OCI-LY7 (cell line): ENCODE results near the gene TMEM219. TPM values are rescaled to one million over a fixed set of nuclear protein-coding genes. Genes with fewer than 3 reads are reported as not detected.
A peak's percentile ranks its signal among the peaks of the same experiment; 100 is the strongest.

Experiments
- BruUV-seq: library from RNA; stranded (reverse); fragments of 400-500 nt; replicated peaks from 2 replicates; lab custom pipeline; 2021; lab: Mats Ljungman, UMichigan
- CTCF ChIA-PET: fragments of 300-600 bp; sonication (Branson Sonifier 250); formaldehyde crosslinking; loops from one replicate; lab custom pipeline; 2022; ENCODE audit warnings: antibody characterized with exemption; ENCODE audit not compliant: unreplicated experiment; lab: Charles Lee
- POLR2A ChIA-PET: fragments of 300-600 bp; sonication (Branson Sonifier 250); formaldehyde crosslinking; loops from one replicate; lab custom pipeline; 2022; ENCODE audit warnings: antibody characterized with exemption; lab: Charles Lee
- DNase-seq: peaks from one replicate; pipeline ENCODE4 v3.0.0-alpha.2; 2015; ENCODE audit warnings: low spot score
- H2AFZ ChIP-seq: fragments of 200-600 bp; sonication (generic), shearing (Covaris generic); 2 replicates; pipeline ENCODE4 v1.6.1; 2014; ENCODE audit warnings: mild to moderate bottlenecking, antibody characterized with exemption, low read length, moderate library complexity
- H3K27ac ChIP-seq: fragments of 200-600 bp; sonication (generic); 2 replicates; pipeline ENCODE4 v1.5.1; 2014; ENCODE audit warnings: mixed run types, low read depth, mild to moderate bottlenecking, moderate library complexity, low read length, inconsistent platforms; ENCODE audit not compliant: poor library complexity, severe bottlenecking
- H3K36me3 ChIP-seq: fragments of 200-600 bp; sonication (generic); 2 replicates; pipeline ENCODE4 v1.6.1; 2014; ENCODE audit warnings: mild to moderate bottlenecking, antibody characterized with exemption, low read length, moderate library complexity, mixed read lengths; ENCODE audit not compliant: insufficient read depth
- H3K4me1 ChIP-seq: fragments of 200-600 bp; sonication (generic); 2 replicates; pipeline ENCODE4 v1.5.1; 2014; ENCODE audit warnings: mild to moderate bottlenecking, low read length; ENCODE audit not compliant: insufficient read depth, poor library complexity, severe bottlenecking
- H3K4me2 ChIP-seq: fragments of 200-600 bp; sonication (generic); 2 replicates; pipeline ENCODE4 v1.6.1; 2014; ENCODE audit warnings: mild to moderate bottlenecking, low read length
- H3K4me3 ChIP-seq: fragments of 200-600 bp; sonication (generic); 2 replicates; pipeline ENCODE4 v1.5.1; 2014; ENCODE audit warnings: mild to moderate bottlenecking, low read depth, low read length; ENCODE audit not compliant: poor library complexity, severe bottlenecking
- H3K79me2 ChIP-seq: fragments of 200-600 bp; sonication (generic); 2 replicates; pipeline ENCODE4 v1.6.1; 2016; ENCODE audit warnings: low read depth, mild to moderate bottlenecking, low read length, moderate library complexity, mixed read lengths; ENCODE audit not compliant: insufficient read depth
- H3K9me2 ChIP-seq: fragments of 200-600 bp; sonication (generic); 2 replicates; pipeline ENCODE4 v1.6.1; 2016; ENCODE audit warnings: mild to moderate bottlenecking, low read length, mixed read lengths; ENCODE audit not compliant: insufficient read depth
- H3K9me3 ChIP-seq: fragments of 200-600 bp; sonication (generic); 2 replicates; pipeline ENCODE4 v1.6.1; 2014; ENCODE audit warnings: mild to moderate bottlenecking, mixed run types, low read length, mixed read lengths
- H4K20me1 ChIP-seq: fragments of 200-600 bp; sonication (generic); 2 replicates; pipeline ENCODE4 v1.6.1; 2014; ENCODE audit warnings: mild to moderate bottlenecking, antibody characterized with exemption, low read length, moderate library complexity, mixed read lengths; ENCODE audit not compliant: insufficient read depth
- EZH2phosphoT487 ChIP-seq: fragments of 200-600 bp; sonication (generic); IDR thresholded peaks from 2 replicates; pipeline ENCODE4 v1.6.1; 2018; ENCODE audit warnings: low read depth, borderline replicate concordance, mild to moderate bottlenecking, mixed run types, antibody characterized with exemption, low read length, moderate library complexity, mixed read lengths
- intact Hi-C: fragments of 100-400 bp; cut with micrococcal nuclease; formaldehyde crosslinking; loops from one replicate; pipeline ENCODE4 v1.10.0; 2022; ENCODE audit not compliant: unreplicated experiment
- total RNA-seq, 2 experiments: library from RNA; depleted of rRNA in 1 of 2; stranded (reverse); fragments of >200 nt in 1 of 2; shearing (Covaris generic) in 1 of 2; gene quantifications; 2 replicates each; pipeline ENCODE4 v1.2.3, GENCODE V29; 2014 to 2022
- TF ChIP-seq, protein P1 (sequence below): fragments of 200-600 bp; sonication (generic); conservative IDR thresholded peaks from 2 replicates; pipeline ENCODE4 v1.5.1; 2014; ENCODE audit warnings: mild to moderate bottlenecking, antibody characterized with exemption, low read length, moderate library complexity, mixed read lengths

The TMEM219 gene
- total RNA-seq, 2 experiments from 2014 or later, result 82.9 to 94.1 TPM

DNA sequence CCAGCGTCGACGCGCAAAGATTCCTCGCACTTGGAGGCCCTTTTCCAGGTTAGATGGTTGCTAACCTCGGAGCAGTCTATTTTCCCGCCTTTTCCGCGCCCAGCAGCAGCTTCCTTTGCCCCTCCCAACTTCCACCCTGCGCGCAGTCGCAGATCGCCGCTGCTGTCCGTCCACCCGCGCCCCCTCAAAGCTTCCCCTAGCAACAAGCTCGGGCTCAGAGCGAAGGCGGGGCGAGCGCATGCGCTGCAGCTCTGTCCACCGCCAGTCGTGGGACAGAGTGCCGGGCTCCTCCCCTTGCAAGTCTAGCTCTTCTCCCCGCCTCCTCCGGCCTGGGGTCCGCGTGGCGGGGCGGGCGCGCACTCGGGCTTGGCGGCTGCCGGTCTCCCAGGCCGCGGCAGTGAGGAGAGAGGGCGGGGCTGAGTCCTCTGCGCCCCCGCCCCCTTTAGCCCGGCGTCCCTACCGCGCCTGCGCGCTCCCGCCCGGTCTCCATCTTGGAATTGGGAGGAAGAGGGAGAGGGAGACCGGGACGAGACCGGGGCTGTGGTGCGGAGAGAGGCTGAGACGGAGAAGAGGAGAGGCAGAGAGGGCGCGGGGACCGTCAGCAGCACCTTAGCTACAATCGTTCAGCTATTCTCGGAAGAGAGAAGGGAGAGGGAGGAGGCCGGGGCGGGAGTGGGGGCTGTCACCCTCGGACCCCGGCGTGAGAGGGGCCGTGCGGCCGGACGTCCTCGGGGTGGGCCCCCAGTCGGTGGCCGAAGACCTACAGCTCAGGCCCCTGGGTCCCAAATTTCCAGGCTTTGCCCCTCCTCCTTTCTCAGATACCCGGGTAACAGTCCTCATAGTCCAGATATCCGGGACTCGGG lies 11.7 kb downstream of the TMEM219 start, which contains the start of gene TAOK2:
Gene TAOK2, plus strand, starts transcription at position 485 of the 863 bp plus-strand sequence. CDS start 3,905 bp downstream, outside the sequence.
- Histone ChIP-seq H3K79me2 (peaks cover 34% of the 10 kb centered on the region), H3K4me3 (peak within 1 kb of the TSS; percentile 99), H4K20me1 (0 out of 2 replicates have a peak, but pooled peaks cover 12% of the 10 kb centered on the region), H3K27ac (peak within 1 kb of the TSS; percentile 69), H3K9me3 (no peaks in the 10 kb centered on the region), H3K9me2 (no peaks in the 10 kb centered on the region), H3K4me1 (peaks cover 34% of the 10 kb centered on the region), H2AFZ (peak within 1 kb of the TSS; percentile 75; the same call in 1 of the 2 replicates), H3K36me3 (peaks cover 41% of the 10 kb centered on the region), H3K4me2 (peak within 1 kb of the TSS; percentile 100)
- DNase-seq, result peak; percentile 99
- intact Hi-C loops, result loop anchor here (1.0 to 5.0 kb wide), 3 partner anchors 23 to 156 kb away; partner anchors contain the start of genes INO80E, KCTD13 and PAGR1
- ChIA-PET CTCF (interaction anchor here (0.5 to 1.1 kb wide), 7 partner anchors 11 to 273 kb away, joined by 3 to 6 read pairs (median 3); no protein-coding TSS in a partner anchor), POLR2A (interaction anchor here (0.5 to 3.8 kb wide), 22 partner anchors 8 to 210 kb away, joined by 3 to 56 read pairs (median 3); partner anchors contain the start of genes ALDOA, CORO1A, HIRIP3 and KCTD13)
- TF ChIP-seq EZH2phosphoT487, result no peak
- TF ChIP-seq, protein P1, sequence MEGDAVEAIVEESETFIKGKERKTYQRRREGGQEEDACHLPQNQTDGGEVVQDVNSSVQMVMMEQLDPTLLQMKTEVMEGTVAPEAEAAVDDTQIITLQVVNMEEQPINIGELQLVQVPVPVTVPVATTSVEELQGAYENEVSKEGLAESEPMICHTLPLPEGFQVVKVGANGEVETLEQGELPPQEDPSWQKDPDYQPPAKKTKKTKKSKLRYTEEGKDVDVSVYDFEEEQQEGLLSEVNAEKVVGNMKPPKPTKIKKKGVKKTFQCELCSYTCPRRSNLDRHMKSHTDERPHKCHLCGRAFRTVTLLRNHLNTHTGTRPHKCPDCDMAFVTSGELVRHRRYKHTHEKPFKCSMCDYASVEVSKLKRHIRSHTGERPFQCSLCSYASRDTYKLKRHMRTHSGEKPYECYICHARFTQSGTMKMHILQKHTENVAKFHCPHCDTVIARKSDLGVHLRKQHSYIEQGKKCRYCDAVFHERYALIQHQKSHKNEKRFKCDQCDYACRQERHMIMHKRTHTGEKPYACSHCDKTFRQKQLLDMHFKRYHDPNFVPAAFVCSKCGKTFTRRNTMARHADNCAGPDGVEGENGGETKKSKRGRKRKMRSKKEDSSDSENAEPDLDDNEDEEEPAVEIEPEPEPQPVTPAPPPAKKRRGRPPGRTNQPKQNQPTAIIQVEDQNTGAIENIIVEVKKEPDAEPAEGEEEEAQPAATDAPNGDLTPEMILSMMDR, result no peak
- BruUV-seq, result TSS peak; percentile 77

GRCh38 chr16:29974291-29975133 lies 12.6 kb downstream of the TMEM219 start:
- POLR2A ChIA-PET, result interaction anchor here (0.5 to 3.8 kb wide), 8 partner anchors 11 to 242 kb away, joined by 3 to 56 read pairs (median 3); partner anchors contain the start of gene TMEM219
- DNase-seq, result no peak
- peak overlapping the region; percentile 75; the same call in 1 of the 2 replicates for H2AFZ ChIP-seq

More at GRCh38 chr16:29974291-29975133, 12.6 kb downstream of the TMEM219 start:
- Histone ChIP-seq H3K79me2 (peaks cover 34% of the 10 kb centered on the region), H3K4me3 (peak overlapping the region; percentile 99), H3K4me2 (peak overlapping the region; percentile 100), H3K27ac (peak overlapping the region; percentile 69), H3K36me3 (peaks cover 46% of the 10 kb centered on the region), H3K9me2 (no peaks in the 10 kb centered on the region), H3K4me1 (peaks cover 34% of the 10 kb centered on the region), H3K9me3 (no peaks in the 10 kb centered on the region), H4K20me1 (0 out of 2 replicates have a peak, but pooled peaks cover 12% of the 10 kb centered on the region)
- BruUV-seq, result no TSS peak
- TF ChIP-seq, protein P1, result no peak
- TF ChIP-seq EZH2phosphoT487, result no peak
- CTCF ChIA-PET, result interaction anchor here (0.5 to 0.6 kb wide), 2 partner anchors 181 to 231 kb away, joined by 3 read pairs; no protein-coding TSS in a partner anchor
- intact Hi-C loops, result loop anchor here (5.0 kb wide), 1 partner anchor 157 kb away; the partner anchor contains the start of gene PAGR1
